ENCODE measurements around the gene ATP2B1.

- TF ChIP-seq CTCF (IDR thresholded peaks at IDR 0.05; ENCODE audit: low read length) (no peak), EZH2 (IDR thresholded peaks at IDR 0.05; ENCODE audit: borderline replicate concordance, low read length) (no peak)
Measured at GRCh38 chr12:89712706-89713105, 4.1 kb upstream of the ATP2B1 start.

Data from OCI-LY1 (cell line).